HepG2 (cell line): Measurements from ENCODE around the gene ADSL. TPM values are rescaled to one million over a fixed set of nuclear protein-coding genes. Genes with fewer than 3 reads are reported as not detected.

Source experiments
- ATF1 ChIP-seq: IDR thresholded peaks from 2 replicates; pipeline ENCODE4 v1.6.1; 2016; ENCODE audit warnings: mild to moderate bottlenecking, control low read depth
- FOSL2 ChIP-seq: sonication (generic); formaldehyde crosslinking; IDR thresholded peaks from 2 replicates; pipeline ENCODE4 v1.4.0; 2020; ENCODE audit warnings: missing genetic modification reagents
- MNT ChIP-seq: fragments of 450-650 bp; IDR thresholded peaks from 2 replicates; pipeline ENCODE4 v1.6.1; 2016
- RBFOX2 ChIP-seq: fragments of 200-400 bp; formaldehyde crosslinking; IDR thresholded peaks from 2 replicates; pipeline ENCODE4 v1.6.1; 2017; ENCODE audit warnings: low read depth, mild to moderate bottlenecking, low read length
- RXRB ChIP-seq: IDR thresholded peaks from 2 replicates; pipeline ENCODE4 v1.6.1; 2016; ENCODE audit warnings: borderline replicate concordance, missing genetic modification reagents, missing compliant biosample characterization
- SP5 ChIP-seq: IDR thresholded peaks from 2 replicates; pipeline ENCODE4 v1.6.1; 2016; ENCODE audit warnings: low read depth, borderline replicate concordance
- TBP ChIP-seq: sonication (generic); formaldehyde crosslinking; IDR thresholded peaks from 2 replicates; pipeline ENCODE4 v1.5.0; 2020; ENCODE audit warnings: missing genetic modification reagents
- ZMYM2 ChIP-seq: sonication (generic); formaldehyde crosslinking; IDR thresholded peaks from 2 replicates; pipeline ENCODE4 v1.8.0; 2022; ENCODE audit warnings: mild to moderate bottlenecking, missing genetic modification reagents
- ZNF253 ChIP-seq: sonication (generic); formaldehyde crosslinking; IDR thresholded peaks from 2 replicates; pipeline ENCODE4 v1.8.0; 2022; ENCODE audit warnings: mild to moderate bottlenecking, missing genetic modification reagents, borderline replicate concordance
- ZNF431 ChIP-seq: sonication (generic); formaldehyde crosslinking; IDR thresholded peaks from 2 replicates; pipeline ENCODE4 v1.9.0; 2022; ENCODE audit warnings: missing genetic modification reagents, low read depth, mild to moderate bottlenecking, borderline replicate concordance
- ZNF44 ChIP-seq: sonication (generic); formaldehyde crosslinking; IDR thresholded peaks from 2 replicates; pipeline ENCODE4 v1.5.1; 2020; ENCODE audit warnings: mild to moderate bottlenecking, missing genetic modification reagents
- ZNF564 ChIP-seq: sonication (generic); formaldehyde crosslinking; IDR thresholded peaks from 2 replicates; pipeline ENCODE4 v1.8.1; 2023; ENCODE audit warnings: mild to moderate bottlenecking, missing genetic modification reagents
- ZNF615 ChIP-seq: sonication (generic); formaldehyde crosslinking; IDR thresholded peaks from 2 replicates; pipeline ENCODE4 v1.5.0; 2020; ENCODE audit warnings: mild to moderate bottlenecking, missing genetic modification reagents, borderline replicate concordance
- ZNF710 ChIP-seq: sonication (generic); formaldehyde crosslinking; IDR thresholded peaks from 2 replicates; pipeline ENCODE4 v1.5.0; 2020; ENCODE audit warnings: mild to moderate bottlenecking, missing genetic modification reagents, borderline replicate concordance
- ZNF879 ChIP-seq: sonication (generic); formaldehyde crosslinking; IDR thresholded peaks from 2 replicates; pipeline ENCODE4 v1.8.1; 2023; ENCODE audit warnings: missing genetic modification reagents
- ZSCAN25 ChIP-seq: sonication (generic); formaldehyde crosslinking; IDR thresholded peaks from 2 replicates; pipeline ENCODE4 v1.8.0; 2022; ENCODE audit warnings: mild to moderate bottlenecking, missing genetic modification reagents
- polyA plus RNA-seq, 8 experiments: library from polyadenylated mRNA; depleted of rRNA in 3 of 8; stranded (reverse) in 7 of 8; unstranded in 1 of 8; fragments of >200 nt; fragmentation: Illumina TruSeq in 4 of 8; extraction: Trizol in 4 of 8; gene quantifications; 2 replicates each; pipeline versions ENCODE4 v1.2.1 to v1.2.3, GENCODE V29; 2011 to 2016; ENCODE audit warnings: low read depth in 4 of 8, missing spikeins in 1 of 8, mixed read lengths in 1 of 8; ENCODE audit not compliant: insufficient read depth in 1 of 8
- total RNA-seq, 5 experiments: library from RNA; depleted of rRNA; stranded (reverse); fragments of >200 nt; fragmentation: Illumina TruSeq; extraction: Trizol; gene quantifications; 2 replicates each; pipeline ENCODE4 v1.2.3, GENCODE V29; 2016; ENCODE audit warnings: low read depth in 1 of 5
- TF ChIP-seq, protein P1 (sequence below): sonication (generic); formaldehyde crosslinking; IDR thresholded peaks from 2 replicates; pipeline ENCODE4 v1.4.0; 2020; ENCODE audit warnings: low read depth, mild to moderate bottlenecking, missing genetic modification reagents
- TF ChIP-seq, protein P2 (sequence below): sonication (generic); formaldehyde crosslinking; IDR thresholded peaks from 2 replicates; pipeline ENCODE4 v1.4.0; 2020; ENCODE audit warnings: mild to moderate bottlenecking, missing genetic modification reagents
- TF ChIP-seq, protein P3 (sequence below): sonication (generic); formaldehyde crosslinking; IDR thresholded peaks from 2 replicates; pipeline ENCODE4 v1.5.0; 2020; ENCODE audit warnings: missing genetic modification reagents, mild to moderate bottlenecking, borderline replicate concordance
- TF ChIP-seq, protein P4 (sequence below): IDR thresholded peaks from 2 replicates; pipeline ENCODE4 v1.6.1; 2016

ADSL gene
- total and polyA plus RNA-seq, 2 of the 13 experiments (the other 11 are each of a cell fraction or from before 2014, with no cell fraction given): 123 to 174 TPM

DNA sequence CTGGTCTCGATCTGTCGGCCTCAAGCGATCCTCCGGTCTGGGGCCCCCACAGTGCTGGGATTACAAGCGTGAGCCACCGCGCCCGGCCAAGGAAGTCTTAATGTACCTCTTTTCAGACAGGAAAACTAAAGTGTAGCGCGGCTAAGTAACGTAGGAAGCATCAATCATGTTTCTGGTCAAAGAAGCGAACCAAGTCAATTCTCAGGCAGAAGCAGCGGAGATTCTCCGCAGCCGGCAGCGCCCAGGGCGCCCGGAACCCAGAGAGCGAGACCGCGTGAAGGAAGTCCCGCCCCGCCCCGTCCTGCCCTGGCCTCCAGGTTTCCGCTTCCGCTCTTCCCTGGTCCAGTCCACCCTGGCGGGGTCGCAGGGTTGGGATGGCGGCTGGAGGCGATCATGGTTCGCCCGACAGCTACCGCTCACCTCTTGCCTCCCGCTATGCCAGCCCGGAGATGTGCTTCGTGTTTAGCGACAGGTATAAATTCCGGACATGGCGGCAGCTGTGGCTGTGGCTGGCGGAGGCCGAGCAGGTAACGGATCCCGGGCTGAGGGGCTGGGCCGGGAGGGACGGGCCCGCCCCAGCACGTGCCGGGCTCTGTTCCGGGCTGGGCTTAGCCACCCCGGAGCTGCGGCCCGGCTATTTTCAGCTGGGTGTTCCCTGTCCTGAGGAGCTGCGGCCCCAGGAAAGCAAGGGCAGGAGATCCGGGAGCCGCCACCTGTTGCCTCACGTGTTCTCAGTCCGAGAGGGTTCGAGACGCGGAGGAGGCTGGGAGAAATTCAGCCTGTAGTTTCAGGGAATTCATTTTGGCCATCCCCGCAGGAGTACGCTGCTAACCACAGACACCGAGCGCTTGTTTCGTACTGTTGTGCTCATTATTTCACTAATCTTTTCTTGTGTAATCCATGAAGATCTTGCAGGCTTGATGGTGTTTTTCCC is at the start of gene ADSL (continued):
- TF ChIP-seq MNT: peak; percentile 61; the same call in 1 of the 2 replicates
- TF ChIP-seq ZNF615 (CRISPR knock-in tag): no peak
- peak; percentile 63; the same call in 1 of the 2 replicates for TF ChIP-seq RXRB (CRISPR knock-in tag)
- TF ChIP-seq, protein P1, sequence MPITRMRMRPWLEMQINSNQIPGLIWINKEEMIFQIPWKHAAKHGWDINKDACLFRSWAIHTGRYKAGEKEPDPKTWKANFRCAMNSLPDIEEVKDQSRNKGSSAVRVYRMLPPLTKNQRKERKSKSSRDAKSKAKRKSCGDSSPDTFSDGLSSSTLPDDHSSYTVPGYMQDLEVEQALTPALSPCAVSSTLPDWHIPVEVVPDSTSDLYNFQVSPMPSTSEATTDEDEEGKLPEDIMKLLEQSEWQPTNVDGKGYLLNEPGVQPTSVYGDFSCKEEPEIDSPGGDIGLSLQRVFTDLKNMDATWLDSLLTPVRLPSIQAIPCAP (CRISPR knock-in tag): 0 out of 2 replicates have a peak, but pooled peaks have one; percentile 65
- peak; percentile 71 for TF ChIP-seq SP5 (CRISPR knock-in tag)
- peak; percentile 91; the same call in 1 of the 2 replicates for TF ChIP-seq ZNF253
- TF ChIP-seq, protein P2, sequence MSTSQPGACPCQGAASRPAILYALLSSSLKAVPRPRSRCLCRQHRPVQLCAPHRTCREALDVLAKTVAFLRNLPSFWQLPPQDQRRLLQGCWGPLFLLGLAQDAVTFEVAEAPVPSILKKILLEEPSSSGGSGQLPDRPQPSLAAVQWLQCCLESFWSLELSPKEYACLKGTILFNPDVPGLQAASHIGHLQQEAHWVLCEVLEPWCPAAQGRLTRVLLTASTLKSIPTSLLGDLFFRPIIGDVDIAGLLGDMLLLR: peak; percentile 67; the same call in 1 of the 2 replicates
- TF ChIP-seq ATF1 (CRISPR knock-in tag): 0 out of 2 replicates have a peak, but pooled peaks have one; percentile 20
- peak; percentile 50 for TF ChIP-seq ZNF431 (CRISPR knock-in tag)
- peak; percentile 74 for TF ChIP-seq ZSCAN25 (CRISPR knock-in tag)
- TF ChIP-seq, protein P3, sequence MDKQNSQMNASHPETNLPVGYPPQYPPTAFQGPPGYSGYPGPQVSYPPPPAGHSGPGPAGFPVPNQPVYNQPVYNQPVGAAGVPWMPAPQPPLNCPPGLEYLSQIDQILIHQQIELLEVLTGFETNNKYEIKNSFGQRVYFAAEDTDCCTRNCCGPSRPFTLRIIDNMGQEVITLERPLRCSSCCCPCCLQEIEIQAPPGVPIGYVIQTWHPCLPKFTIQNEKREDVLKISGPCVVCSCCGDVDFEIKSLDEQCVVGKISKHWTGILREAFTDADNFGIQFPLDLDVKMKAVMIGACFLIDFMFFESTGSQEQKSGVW (CRISPR knock-in tag): peak; percentile 60; the same call in 1 of the 2 replicates
- TF ChIP-seq, protein P4, sequence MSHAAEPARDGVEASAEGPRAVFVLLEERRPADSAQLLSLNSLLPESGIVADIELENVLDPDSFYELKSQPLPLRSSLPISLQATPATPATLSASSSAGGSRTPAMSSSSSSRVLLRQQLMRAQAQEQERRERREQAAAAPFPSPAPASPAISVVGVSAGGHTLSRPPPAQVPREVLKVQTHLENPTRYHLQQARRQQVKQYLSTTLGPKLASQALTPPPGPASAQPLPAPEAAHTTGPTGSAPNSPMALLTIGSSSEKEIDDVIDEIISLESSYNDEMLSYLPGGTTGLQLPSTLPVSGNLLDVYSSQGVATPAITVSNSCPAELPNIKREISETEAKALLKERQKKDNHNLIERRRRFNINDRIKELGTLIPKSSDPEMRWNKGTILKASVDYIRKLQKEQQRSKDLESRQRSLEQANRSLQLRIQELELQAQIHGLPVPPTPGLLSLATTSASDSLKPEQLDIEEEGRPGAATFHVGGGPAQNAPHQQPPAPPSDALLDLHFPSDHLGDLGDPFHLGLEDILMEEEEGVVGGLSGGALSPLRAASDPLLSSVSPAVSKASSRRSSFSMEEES (CRISPR knock-in tag): no peak; the same call in none of the 2 replicates
- no peak for TF ChIP-seq TBP
- TF ChIP-seq FOSL2 (CRISPR knock-in tag): peak; percentile 4; the same call in 1 of the 2 replicates
- TF ChIP-seq ZNF564 (CRISPR knock-in tag): peak; percentile 88
- TF ChIP-seq ZNF879 (CRISPR knock-in tag): peak; percentile 82; the same call in 1 of the 2 replicates
- TF ChIP-seq ZNF710: peak; percentile 57; the same call in 1 of the 2 replicates
- TF ChIP-seq RBFOX2: peak; percentile 98
- TF ChIP-seq ZMYM2 (CRISPR knock-in tag): no peak
- no peak; the same call in 1 of the 2 replicates for TF ChIP-seq ZNF44 (CRISPR knock-in tag)
